ENCODE measurements around the gene CLDN12. TPM values are rescaled to one million over a fixed set of nuclear protein-coding genes. Genes with fewer than 3 reads are reported as not detected.
A peak's percentile ranks its signal among the peaks of the same experiment; 100 is the strongest.

The CLDN12 gene
- total RNA-seq = 10 to 100 TPM; 20.7 to 45.2 (median 32.2) TPM
- 10 to 100 TPM; 22.3 to 23.6 TPM for polyA plus RNA-seq
- long read RNA-seq, donor 1, transcript CLDN12-213 (4 exons, 1,098 nt) = major isoform, 15 of 34 reads
- long read RNA-seq, donor 1, partial matches to known transcripts = 6 of 34 reads
- long read RNA-seq, donor 1, other reads (novel, unspliced or antisense) = 9 of 34 reads
- long read RNA-seq, donor 2, transcript CLDN12-213 (4 exons, 1,098 nt) = major isoform, 33 of 94 reads
- long read RNA-seq, donor 2, transcript CLDN12-201 (3 exons, 3,565 nt) = minor isoform, 16 of 94 reads
- long read RNA-seq, donor 2, partial matches to known transcripts = 18 of 94 reads
- long read RNA-seq, donor 2, other reads (novel, unspliced or antisense) = 23 of 94 reads
- long read RNA-seq, donor 3, transcript CLDN12-213 (4 exons, 1,098 nt) = major isoform, 21 of 47 reads
- long read RNA-seq, donor 3, partial matches to known transcripts = 0 of 47 reads
- long read RNA-seq, donor 3, other reads (novel, unspliced or antisense) = 18 of 47 reads

DNA sequence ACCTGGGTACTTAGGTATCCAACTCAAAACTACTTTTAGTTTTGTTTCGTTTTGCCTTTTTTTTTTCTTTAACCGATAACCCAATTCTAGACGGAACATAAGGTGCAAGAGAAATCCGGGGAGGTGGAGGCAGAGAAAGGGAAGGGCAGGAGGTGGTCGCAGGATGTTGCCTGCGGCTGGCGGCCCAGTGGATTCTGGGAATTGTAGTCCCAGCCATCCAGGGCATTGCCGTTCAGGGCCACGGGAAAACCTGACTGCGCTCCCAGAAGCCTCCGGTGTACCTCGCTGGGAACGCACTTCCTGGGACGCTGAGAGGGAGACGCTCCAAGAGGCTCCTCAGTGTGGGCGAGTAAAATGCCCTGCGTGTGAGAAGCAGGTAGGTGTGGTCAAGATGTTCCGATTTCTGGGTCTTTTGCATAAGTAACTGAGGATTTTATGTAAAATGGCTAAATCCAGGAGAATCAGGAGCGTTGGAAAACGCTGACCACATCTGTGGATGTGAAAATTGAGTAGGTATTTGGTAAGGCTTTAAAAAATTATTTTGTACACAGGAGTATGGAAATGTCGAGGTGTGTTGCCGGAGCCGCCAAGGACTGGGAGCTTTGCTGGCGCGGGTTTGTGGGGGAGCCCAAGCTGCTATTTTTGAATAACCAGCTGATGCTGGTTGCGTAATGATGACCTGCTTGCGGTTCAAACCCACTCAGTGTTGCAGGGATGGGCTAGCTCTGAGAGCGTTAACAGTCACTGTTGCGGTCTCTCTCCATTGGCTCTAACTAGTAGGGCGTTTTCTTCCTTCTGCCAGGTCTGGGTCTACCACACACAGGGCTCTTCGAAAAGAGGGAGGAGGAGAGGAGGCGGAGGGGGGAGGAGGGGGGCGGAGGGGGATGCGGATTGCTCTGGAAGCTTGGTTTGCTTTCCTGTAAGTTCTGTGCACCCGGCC lies at the start of gene CLDN12:
Gene CLDN12 (plus strand): TSS at position 288 of the 940 bp plus-strand sequence. CDS start 9,216 bp downstream, outside the sequence.
- Histone ChIP-seq H3K27ac (peak within 1 kb of the TSS; percentile 77 to 97 (median 94)), H3K27me3 (no peaks in the 10 kb centered on the region), H3K9me3 (peaks cover 0 to 11% (median 0%) of the 10 kb centered on the region in 12 donors), H3K36me3 (peaks cover 0 to 34% (median 6%) of the 10 kb centered on the region in 9 donors), H3K4me3 (peak within 1 kb of the TSS; percentile 44 to 87 (median 78)), H3K4me1 (peaks cover 0 to 36% (median 11%) of the 10 kb centered on the region in 12 donors)
- 0 to 1% (median 1%) methylated on average over 32 to 35 of the region's 35 CpGs for WGBS, 4 donors
- ATAC-seq (peak; percentile 95 to 98 (median 96)), DNase-seq (peak; percentile 87 to 93 (median 89))
- intact Hi-C loops (cut with DNase I) = loop anchor here in 8 of 10 donors (1.0 to 10.0 kb wide), 4 partner anchors 56 to 59 kb away; partner anchors contain the start of gene GTPBP10 (in 8 of the 8)
- TF ChIP-seq POLR2A (IDR thresholded peaks at IDR 0.05) (peak in 1 of 2 donors; percentile 69), CTCF (IDR thresholded peaks at IDR 0.05) (no peak)

GRCh38 chr7:90383422-90383821 lies 19.8 kb upstream of the CLDN12 start:
- Histone ChIP-seq H3K9me3 (peaks cover 0 to 12% (median 0%) of the 10 kb centered on the region in 12 donors), H3K4me1 (no peaks in the 10 kb centered on the region), H3K27ac (no peak overlapping the region), H3K36me3 (peaks cover 0 to 95% (median 81%) of the 10 kb centered on the region in 9 donors), H3K27me3 (no peaks in the 10 kb centered on the region), H3K4me3 (no peak overlapping the region)
- 92 to 96% (median 96%) methylated on average over 1 of the region's 1 CpG for WGBS, 4 donors
- ATAC-seq (no peak), DNase-seq (no peak)
- intact Hi-C loops (cut with DNase I) = no loop called here
- TF ChIP-seq CTCF (IDR thresholded peaks at IDR 0.05) (no peak), POLR2A (IDR thresholded peaks at IDR 0.05) (no peak)

GRCh38 chr7:90383861-90384260 lies 19.4 kb upstream of the CLDN12 start:
- ATAC-seq (no peak), DNase-seq (no peak)
- H3K4me1 ChIP-seq = no peaks in the 10 kb centered on the region
- no peak overlapping the region for H3K27ac ChIP-seq
- TF ChIP-seq POLR2A (IDR thresholded peaks at IDR 0.05) (no peak), CTCF (IDR thresholded peaks at IDR 0.05) (no peak)
- WGBS, 4 donors = 95 to 98% (median 97%) methylated on average over 3 of the region's 3 CpGs
- peaks cover 0 to 12% (median 0%) of the 10 kb centered on the region in 12 donors for H3K9me3 ChIP-seq
- H3K36me3 ChIP-seq = peaks cover 0 to 91% (median 77%) of the 10 kb centered on the region in 9 donors
- intact Hi-C loops (cut with DNase I) = no loop called here
- H3K27me3 ChIP-seq = no peaks in the 10 kb centered on the region
- no peak overlapping the region for H3K4me3 ChIP-seq

Data from heart left ventricle (tissue), 16 donors.